Erythroblast (primary cell): ENCODE results near the gene TRAPPC2L.

Source experiments
- GATA1 ChIP-seq: IDR thresholded peaks from 2 replicates; pipeline ENCODE4 v1.6.1; 2011; ENCODE audit warnings: low read depth, mild to moderate bottlenecking, control low read depth, low read length, moderate library complexity
- POLR2A ChIP-seq: IDR thresholded peaks from 2 replicates; pipeline ENCODE4 v1.6.1; 2011; ENCODE audit warnings: mild to moderate bottlenecking, low read length

- no peak for TF ChIP-seq POLR2A
- no peak for TF ChIP-seq GATA1
These were observed 16.2 kb upstream of the TRAPPC2L start for GRCh38 chr16:88840600-88841215.
